NCI-H1048 (cell line): ENCODE data around the gene RNF180.
"Not testable (repeated sequence)": the region's sequence is repeated elsewhere in the genome, so short reads cannot be mapped to it uniquely, and the experiment has no call there.

Experiments used
- DNase-seq: peaks from one replicate; lab custom pipeline; 2025; lab: John Stamatoyannopoulos, UW

The RNF180 gene

GRCh38 chr5:64180661-64181343 is 15.2 kb downstream of the RNF180 start:
- no peak for DNase-seq

GRCh38 chr5:64181440-64181839 is 15.8 kb downstream of the RNF180 start:
- no peak for DNase-seq

- DNase-seq = no peak
These were observed 18.3 kb downstream of the RNF180 start for GRCh38 chr5:64183956-64184355.

GRCh38 chr5:64184832-64185231 is 19.2 kb downstream of the RNF180 start:
- no peak for DNase-seq

GRCh38 chr5:64188776-64189175 is 23.1 kb downstream of the RNF180 start:
- DNase-seq = no peak

GRCh38 chr5:64190562-64191306 is 25.1 kb downstream of the RNF180 start:
- DNase-seq = no peak

GRCh38 chr5:64195981-64196380 is 30.3 kb downstream of the RNF180 start:
- DNase-seq = no peak

GRCh38 chr5:64199425-64199824 is 33.8 kb downstream of the RNF180 start:
- DNase-seq = no peak

GRCh38 chr5:64201996-64202395 is 36.4 kb downstream of the RNF180 start:
- no peak for DNase-seq

- DNase-seq = no peak
These were observed 41.0 kb downstream of the RNF180 start for GRCh38 chr5:64206653-64207052.

- no peak for DNase-seq
These were observed 42.3 kb downstream of the RNF180 start for GRCh38 chr5:64207978-64208377.

- DNase-seq = no peak
These were observed 43.7 kb downstream of the RNF180 start for GRCh38 chr5:64209353-64209752.

- no peak for DNase-seq
These were observed 45.2 kb downstream of the RNF180 start for GRCh38 chr5:64210866-64211265.

- peak; percentile 30 for DNase-seq
These were observed 47.4 kb downstream of the RNF180 start for GRCh38 chr5:64213011-64213410.

GRCh38 chr5:64213531-64213930 is 47.9 kb downstream of the RNF180 start:
- DNase-seq = no peak

- DNase-seq = no peak
These were observed 48.5 kb downstream of the RNF180 start for GRCh38 chr5:64214132-64214531.

- DNase-seq = no peak
These were observed 56.3 kb downstream of the RNF180 start for GRCh38 chr5:64221911-64222310.

- not testable (repeated sequence) for DNase-seq
These were observed 59.8 kb downstream of the RNF180 start for GRCh38 chr5:64225286-64225981.

GRCh38 chr5:64227131-64227537 is 61.5 kb downstream of the RNF180 start:
- not testable (repeated sequence) for DNase-seq

- DNase-seq = peak; percentile 7
These were observed 63.6 kb downstream of the RNF180 start for GRCh38 chr5:64229163-64229774.

GRCh38 chr5:64260756-64261155 is 95.1 kb downstream of the RNF180 start:
- DNase-seq = no peak

- DNase-seq = no peak
These were observed 103.5 kb downstream of the RNF180 start for GRCh38 chr5:64269164-64269563.

GRCh38 chr5:64273276-64273675 is 107.6 kb downstream of the RNF180 start:
- no peak for DNase-seq
